Fibroblast of skin of right biceps (primary cell): ENCODE measurements around the gene FRAT2.
"Not testable (repeated sequence)": the region's sequence is repeated elsewhere in the genome, so short reads cannot be mapped to it uniquely, and the experiment has no call there.

ENCODE experiments used
- DNase-seq: peaks from one replicate; pipeline ENCODE4 v3.0.0-alpha.2; 2013

The FRAT2 gene

DNA sequence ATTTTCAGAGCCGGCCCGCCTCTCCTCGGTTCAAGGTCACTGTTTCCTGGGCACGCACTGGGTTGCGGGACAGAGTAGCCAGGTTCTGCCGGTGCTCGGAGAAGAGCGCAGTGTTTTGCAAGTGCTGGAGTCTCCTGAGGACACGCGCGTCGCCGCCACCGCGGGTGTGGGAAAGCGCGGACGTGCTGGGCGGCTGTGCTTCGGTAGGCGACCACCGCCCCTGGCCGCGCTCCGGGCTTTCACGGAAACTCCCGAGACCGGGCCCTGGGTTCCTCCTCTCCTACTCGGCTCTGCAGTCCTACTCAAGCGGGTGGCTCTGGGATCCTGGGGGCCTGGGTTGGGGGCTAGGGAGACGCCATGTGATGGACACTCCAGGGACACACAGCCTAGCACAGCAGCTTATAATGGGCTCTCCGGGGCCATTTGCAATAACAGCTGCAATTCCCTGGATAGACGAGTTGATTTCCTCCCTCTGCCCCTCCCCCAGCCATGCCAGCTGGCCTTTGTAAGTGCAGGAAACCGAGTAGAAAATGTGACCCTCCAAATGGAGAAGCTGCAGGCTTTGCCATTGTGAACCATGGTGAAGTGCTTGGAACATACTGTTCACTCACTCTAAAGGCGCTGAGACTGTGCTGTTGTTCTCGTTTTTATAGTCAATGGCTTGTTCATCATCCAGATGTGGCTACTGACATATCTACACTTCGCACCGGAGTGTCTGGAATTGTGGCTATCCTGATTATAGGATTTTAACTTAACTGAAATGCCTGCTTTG is 13.3 kb downstream of the FRAT2 start:
- no peak for DNase-seq

DNA sequence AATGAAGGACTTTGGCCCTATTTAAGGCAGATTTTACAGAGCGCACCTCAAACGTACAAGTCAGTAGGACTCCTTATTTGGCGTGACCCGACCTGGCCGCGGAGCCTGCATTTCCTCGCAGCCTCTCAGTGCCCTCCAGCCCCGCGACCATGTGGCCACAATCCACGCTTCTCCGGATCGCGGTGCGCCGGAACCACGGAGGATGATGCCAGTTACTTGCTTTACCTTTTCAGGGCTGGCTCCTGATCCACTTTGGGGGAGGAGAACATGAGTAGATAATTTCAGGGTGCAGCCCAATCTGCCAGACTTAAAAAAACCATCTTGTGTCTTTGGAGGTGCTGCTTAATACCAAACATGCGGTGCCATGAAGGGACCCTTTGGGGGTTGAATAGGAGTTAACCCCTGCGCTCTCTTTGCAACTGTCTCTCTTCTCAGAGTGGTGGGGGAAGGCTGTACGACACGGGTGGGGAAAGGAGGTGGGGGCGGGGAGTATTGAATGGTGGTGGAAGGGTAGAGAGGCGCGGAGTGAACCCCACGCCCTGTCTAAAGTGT is 14.0 kb downstream of the FRAT2 start:
- DNase-seq = no peak

DNA sequence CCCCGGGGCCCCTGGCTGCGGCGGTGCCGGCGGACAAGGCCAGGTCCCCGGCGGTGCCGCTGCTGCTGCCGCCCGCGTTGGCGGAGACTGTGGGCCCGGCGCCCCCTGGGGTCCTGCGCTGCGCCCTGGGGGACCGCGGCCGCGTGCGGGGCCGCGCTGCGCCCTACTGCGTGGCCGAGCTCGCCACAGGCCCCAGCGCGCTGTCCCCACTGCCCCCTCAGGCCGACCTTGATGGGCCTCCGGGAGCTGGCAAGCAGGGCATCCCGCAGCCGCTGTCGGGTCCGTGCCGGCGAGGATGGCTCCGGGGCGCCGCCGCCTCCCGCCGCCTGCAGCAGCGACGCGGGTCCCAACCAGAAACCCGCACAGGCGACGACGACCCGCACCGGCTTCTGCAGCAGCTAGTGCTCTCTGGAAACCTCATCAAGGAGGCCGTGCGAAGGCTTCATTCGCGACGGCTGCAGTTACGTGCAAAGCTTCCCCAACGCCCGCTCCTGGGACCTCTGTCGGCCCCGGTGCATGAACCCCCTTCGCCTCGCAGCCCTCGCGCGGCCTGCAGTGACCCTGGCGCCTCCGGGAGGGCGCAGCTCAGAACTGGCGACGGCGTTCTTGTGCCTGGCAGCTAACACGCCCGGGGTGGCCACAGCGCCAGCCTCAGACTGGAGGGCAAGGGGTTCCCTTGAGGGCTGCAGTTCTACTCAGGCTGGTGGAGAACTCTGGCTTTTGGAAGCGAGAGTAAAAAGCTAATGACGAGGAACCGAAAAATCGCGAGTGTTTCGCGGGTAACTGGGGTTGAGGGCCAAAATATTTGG is 14.7 kb downstream of the FRAT2 start:
- no peak for DNase-seq

DNA sequence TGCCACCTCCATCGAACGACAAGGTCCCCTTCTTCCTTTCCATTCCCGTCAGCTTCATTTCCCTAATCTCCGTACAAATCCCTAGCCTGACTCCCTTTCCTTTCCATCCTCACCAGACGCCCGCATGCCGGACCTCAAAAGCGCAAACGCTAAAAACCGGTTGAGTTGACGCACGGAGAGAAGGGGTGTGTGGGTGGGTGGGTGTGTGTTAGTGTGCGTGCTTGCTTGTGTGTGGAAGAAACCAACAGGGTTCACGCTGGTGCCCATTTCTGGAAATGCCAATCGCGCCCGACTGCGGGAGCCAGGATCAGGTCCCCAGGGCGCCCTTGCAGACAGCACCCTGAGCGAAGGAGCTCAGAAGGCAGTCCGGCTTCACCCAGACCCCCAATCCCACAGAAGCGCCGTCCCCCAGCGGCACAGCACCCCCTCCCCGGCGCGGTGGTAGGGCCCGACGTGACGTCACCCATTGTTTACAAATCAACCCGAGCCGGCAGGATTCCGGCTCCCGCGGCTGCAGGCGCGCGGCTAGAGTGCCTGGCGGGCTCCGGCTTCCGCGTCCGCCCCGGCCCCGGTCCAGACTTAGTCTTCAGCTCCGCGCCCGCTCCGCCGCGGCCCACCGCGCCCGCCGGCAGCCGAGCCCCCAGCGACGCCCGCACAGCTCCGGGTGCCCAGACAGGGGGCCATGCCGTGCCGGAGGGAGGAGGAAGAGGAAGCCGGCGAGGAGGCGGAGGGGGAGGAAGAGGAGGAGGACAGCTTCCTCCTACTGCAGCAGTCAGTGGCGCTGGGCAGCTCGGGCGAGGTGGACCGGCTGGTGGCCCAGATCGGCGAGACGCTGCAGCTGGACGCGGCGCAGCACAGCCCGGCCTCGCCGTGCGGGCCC is 15.5 kb downstream of the FRAT2 start, which contains the start of gene FRAT1:
Gene FRAT1, plus strand, starts transcription at position 500 of the 880 bp plus-strand sequence. Its CDS starts 183 bp downstream, at position 683.
- peak; percentile 89 for DNase-seq

DNA sequence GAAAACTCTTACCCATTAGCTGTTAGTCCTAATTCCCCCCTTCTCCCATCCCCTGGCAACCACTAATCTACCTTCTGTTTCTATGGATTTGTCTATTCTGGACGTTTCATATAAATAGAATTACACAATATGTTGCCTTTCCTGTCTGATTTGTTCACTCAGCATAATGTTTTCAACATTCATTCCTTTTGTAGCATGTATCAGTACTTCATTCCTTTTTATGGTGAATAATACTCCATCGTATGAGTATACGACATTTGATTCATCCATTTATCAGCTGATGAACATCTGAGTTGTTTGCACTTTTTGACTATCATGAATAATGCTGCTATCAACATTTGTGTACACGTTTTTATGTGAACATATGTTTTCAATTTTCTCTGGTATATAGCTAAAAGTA is 19.9 kb downstream of the FRAT2 start:
- DNase-seq = no peak

DNA sequence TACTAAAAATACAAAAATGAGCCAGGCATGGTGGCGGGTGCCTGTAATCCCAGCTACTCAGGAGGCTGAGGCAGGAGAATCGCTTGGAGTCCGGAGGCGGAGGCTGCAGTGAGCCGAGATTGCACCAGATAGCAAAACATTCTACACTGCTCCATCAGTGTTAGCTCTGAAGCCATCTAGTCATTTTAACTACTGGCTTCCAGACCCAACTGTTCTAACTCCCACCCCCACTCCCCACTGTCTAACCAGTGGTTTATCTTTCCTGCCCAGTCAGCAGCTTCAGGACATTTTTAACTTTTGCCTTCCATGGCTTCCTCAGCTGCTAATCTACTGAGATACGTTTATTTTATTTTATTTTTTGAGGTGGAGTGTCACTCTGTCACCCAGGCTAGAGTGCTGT is 21.6 kb downstream of the FRAT2 start:
- no peak for DNase-seq

DNA sequence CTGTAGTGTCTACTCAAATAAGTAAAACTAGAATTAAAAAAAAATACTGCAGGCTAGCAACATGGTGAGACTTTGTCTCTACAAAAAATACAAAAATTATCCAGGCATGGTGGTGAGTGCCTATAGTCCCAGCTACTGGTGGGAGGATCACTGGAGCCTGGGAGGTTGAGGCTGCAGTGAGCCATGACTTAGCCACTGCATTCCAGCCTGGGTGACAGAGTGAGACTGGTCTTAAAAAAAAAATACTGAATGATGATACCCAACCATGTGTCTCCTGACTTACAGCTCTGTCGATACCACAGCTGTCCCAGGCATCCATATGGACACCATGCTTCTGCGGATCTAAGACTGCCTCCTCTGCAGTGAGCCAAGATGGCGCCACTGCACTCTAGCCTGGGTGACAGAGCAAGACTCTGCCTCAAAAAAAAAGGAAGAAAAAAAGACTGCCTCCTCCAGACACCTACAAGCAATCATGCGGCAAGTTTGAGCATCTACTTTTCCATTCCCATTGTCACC is 23.4 kb downstream of the FRAT2 start:
- no peak for DNase-seq

DNA sequence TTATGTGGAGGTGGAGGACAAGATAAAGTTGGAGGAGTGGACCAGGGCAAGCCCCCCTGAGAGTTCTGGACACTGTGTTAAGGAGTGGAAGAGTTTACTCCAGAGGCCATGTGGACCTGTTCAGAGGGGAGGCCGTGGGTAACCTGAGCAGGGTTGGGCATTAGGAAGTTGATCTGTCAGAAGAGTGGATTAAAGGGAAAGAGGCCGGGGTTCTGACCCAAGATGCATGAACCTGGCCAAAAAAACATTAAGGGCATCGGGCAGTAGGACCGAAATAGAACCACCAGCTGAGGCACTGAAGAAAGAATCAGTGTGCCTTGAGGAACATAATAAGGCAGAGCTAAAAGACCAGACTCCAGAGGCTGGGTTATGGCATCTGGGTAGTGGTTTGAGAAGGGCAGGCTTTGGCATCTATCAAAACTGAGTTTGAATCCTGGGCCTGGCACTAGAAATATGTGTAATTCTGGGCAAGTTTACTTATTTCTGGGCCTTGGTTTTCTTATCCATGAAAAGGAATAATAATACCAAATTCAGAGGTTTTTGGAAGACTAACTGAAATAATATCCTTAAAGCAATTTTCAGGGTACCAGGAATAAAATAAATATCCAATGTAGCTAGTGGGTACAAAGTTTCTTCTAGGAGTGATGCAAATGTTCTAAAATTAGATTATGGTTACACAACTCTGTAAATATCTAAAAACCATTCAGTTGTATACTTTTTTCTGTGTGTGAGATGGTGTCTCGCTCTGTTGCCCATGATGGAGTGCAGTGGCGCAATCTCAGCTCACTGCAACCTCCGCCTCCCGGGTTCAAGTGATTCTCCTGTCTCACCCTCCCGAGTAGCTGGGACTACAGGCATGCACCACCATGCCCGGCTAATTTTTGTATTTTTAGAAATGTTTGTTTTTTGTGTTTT is 26.4 kb downstream of the FRAT2 start:
- DNase-seq = no peak

DNA sequence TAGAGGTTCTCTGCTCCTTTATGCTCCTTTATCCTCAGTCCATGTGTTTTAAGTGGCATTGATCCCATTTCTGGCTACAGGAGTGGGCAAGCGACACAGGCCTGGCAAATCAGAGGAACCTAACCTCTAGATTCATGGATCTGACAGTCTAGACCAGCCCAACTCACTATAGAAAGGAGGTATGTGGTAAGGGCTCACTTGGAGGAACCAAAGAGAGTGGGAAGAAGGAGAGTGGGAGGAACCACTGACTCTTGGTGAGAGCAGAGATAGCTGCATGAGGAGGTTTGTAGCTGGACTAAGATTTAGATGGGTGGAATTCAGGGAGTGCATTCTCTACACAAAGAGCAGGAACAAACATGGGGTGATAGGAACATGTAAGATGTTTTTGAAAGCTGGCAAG is 27.1 kb downstream of the FRAT2 start:
- no peak for DNase-seq

DNA sequence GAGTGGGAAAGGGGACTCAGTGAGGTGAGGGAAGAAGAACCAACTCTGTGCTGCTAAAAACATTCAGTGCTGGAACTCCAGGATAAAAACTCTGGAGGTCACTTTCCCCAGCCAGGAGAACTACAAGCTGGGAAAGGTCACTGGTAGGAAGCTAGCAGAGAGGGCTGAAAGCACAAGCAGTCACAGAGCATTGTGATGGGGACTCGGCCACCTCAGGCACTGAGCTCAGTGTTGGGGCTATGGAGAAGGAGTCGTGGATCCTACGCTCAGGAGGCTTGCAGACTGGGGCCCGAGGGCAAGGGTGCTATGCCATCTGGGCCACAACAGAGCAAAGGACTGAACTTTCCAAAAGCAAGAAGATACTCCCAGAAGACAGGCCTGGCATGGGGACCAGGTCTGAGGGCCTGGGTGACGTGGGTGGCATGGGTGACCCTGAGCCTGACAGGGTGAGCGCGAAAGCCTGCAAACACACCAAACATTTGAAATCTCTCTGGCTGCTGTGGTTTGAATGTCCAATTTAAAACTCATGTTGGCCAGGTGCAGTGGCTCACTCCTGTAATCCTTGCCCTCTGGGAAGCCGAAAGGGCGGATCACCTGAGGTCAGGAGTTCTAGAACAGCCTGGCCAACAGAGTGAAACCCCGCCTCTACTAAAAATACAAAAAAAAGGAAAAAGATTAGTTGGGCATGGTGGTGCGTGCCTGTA is 32.3 kb downstream of the FRAT2 start:
- no peak for DNase-seq

DNA sequence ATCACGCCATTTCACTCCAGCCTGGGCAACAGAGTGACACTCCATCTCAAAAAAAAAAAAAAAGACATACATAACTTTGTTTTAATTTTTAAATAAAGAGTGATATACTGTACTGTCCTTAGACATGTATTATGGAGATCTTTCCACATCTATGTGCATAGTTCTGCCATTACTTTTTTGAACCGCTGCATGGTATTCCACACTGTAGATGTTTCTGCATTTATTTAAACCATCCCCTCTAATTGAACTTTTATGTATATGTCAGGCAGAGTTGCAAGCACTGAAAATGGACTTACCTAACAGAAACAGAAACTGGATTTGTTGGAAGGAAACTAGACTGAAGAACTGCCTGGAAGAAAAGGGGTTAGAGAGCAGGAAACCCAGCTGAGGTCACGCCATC is 33.5 kb downstream of the FRAT2 start:
- DNase-seq = no peak

DNA sequence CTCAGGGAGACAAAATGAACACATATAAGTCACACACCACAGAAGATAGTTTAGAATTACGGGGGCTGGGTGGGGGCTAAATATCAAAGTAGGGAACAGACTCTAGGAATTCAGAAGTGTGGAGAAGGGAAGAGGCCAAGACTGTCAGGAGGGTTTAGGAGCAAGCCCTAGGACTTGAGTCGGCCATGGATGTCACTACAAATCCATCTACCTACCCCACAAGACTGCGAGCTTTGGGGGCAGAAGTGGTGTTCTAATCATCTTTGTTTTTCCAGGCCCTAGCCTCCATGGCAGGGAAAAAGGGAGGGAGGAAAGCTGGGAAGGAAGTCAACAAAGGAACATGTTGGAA is 36.3 kb downstream of the FRAT2 start:
- peak; percentile 12 for DNase-seq

DNA sequence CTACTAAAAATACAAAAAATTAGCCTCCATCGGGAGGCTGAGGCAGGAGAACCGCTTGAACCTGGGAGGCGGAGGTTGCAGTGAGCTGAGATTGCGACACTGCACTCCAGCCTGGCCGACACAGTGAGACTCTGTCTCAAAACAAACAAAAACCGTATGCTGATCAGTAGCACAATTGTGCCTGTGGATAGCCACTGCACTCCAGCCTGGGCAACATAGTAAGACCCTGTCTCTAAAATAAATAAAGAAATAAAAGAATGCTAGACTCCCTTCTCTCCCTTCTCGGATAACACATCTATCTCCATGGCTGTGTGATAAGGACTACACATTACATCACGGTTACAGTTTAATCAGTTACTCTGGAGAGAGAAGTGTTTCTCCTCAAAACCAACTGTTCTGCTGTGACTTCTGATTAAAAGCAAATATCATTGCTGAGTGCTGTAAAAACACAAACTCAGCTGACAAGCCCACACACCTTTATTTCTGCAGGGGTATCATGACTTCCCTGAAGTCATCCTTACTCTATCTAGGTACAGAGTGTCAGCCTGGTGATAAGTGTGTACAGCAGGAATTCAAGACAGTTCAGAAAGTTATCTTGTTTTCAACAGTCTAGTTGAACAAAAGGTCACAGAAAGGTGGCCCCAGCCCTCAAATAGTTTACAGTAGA is 36.8 kb downstream of the FRAT2 start:
- DNase-seq = no peak

DNA sequence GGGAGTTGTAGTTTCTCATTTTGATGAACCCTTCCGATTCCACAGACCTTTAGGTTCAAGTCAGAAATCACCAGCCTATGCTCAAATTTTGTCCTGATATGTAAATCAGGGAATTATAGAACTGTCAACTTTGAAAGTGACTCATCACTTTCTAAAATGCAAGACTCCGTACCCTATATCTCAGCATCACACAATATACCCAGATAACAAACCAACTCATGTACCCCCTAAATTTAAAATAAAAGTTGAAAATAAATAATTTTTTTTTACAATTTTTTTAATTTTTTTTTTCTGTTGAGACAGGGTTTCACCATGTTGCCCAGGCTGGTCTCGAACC is 41.7 kb downstream of the FRAT2 start:
- DNase-seq = no peak

DNA sequence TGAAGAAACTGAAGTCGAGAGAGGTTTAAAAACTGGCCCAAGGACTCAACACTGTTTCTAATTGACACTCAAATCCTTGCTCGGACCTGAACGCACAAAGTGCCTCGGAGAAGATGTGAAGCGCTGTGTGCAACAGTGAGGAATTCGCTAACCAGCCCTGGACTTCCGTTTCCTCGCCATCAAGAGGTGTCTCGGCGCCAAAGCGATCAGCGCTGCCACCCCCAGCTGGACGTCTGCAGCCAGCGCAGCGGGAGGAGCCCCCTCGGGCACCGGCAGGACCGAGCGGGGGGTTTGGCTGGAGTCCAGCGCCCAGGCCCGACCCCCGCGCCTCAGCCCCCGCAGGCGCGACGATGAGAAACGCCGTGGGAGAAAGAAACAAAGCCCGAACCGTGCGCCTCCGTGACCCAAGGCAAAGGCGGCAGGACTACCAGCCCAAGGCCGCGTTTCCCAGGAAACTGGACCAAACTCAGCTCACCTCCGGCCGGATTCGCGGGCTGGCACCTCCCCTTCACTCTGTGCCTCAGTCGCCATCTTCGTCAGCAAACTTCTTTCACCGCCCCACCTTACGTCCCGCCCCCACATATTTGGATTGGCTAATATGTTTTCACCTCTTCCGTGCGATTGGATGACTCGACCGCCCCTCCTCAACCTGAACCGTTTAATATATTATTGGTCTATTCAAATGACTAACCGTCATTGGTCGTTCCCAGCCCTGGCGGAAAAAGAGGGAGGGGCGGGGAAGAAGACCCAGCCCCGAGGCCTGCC is 42.2 kb downstream of the FRAT2 start, which contains the start of gene ARHGAP19:
Gene ARHGAP19, minus strand, starts transcription at position 541 of the 765 bp plus-strand sequence. Its CDS starts 10 bp downstream, at position 531.
- DNase-seq = peak; percentile 99

DNA sequence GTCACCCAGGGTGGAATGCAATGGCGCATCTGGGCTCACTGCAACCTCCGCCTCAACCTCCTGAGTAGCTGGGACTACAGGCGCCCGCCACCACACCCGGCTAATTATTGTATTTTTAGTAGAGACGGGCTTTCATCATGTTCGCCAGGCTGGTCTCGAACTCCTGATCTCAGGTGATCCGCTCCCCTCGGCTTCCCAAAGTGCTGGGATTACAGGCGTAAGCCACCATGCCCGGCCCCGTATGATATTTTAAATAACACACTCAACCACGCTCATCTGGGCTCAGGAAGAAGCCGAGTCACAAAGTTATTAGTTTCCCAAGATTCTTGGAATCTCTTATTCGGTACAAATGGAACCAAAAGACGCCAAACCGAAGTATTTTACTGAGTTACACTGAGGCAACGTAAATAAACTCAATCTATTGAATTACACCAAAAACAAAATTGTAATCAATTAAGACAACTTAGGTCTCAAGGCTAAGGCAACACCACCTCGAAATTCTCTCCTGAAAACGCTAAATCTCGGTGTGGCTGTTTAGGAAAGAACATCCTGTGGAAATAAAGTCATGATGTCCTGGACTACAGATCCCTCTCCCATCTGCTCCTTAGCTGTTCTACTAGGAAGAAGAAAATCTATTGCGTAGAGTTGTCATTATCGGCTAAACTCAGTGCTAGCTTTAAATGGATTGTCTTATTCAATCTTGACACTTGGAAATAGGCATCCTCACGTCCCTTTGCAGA is 43.0 kb downstream of the FRAT2 start:
- no peak for DNase-seq

DNA sequence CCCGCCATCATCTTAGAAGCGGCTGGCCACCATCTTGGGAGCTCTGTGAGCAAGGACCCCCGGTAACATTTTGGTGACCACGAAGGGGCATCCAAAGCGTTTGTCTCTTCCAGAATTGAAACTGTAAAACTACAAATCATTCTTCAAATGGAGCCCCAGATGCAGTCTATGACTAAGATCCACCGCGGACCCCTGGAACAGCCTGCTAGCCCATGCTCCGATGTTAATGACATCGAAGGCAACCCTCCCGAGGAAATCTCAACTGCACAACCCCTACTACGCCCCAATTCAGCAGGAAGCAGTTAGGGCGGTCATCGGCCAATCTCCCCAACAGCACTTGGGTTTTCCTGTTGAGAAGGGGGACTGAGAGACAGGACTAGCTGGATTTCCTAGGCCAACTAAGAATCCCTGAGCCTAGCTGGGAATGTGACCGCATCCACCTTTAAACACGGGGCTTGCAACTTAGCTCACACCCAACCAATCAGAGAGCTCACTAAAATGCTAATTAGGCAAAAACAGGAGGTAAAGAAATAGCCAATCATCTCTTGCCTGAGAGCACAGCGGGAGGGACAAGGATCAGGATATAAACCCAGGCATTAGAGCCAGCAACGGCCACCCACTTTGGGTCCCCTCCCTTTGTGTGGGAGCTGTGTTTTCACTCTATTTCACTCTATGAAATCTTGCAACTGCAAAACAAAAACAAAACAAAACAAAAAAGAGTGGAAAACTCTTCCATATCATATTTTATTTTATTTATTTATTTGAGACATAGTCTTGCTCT is 43.8 kb downstream of the FRAT2 start:
- not testable (repeated sequence) for DNase-seq

DNA sequence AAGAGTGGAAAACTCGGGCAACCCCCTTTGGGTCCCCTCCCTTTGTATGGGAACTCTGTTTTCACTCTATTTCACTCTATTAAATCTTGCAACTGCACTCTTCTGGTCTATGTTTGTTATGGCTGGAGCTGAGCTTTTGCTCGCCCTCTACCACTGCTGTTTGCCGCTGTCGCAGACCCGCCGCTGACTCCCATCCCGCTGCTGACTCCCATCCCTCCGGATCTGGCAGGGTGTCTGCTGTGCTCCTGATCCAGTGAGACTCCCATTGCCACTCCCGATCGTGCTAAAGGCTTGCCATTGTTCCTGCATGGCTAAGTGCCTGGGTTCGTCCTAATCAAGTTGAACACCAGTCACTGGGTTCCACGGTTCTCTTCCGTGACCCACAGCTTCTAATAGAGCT is 44.5 kb downstream of the FRAT2 start:
- not testable (repeated sequence) for DNase-seq
